ENCODE results near the gene PGAP2.

- TF ChIP-seq, protein P1, sequence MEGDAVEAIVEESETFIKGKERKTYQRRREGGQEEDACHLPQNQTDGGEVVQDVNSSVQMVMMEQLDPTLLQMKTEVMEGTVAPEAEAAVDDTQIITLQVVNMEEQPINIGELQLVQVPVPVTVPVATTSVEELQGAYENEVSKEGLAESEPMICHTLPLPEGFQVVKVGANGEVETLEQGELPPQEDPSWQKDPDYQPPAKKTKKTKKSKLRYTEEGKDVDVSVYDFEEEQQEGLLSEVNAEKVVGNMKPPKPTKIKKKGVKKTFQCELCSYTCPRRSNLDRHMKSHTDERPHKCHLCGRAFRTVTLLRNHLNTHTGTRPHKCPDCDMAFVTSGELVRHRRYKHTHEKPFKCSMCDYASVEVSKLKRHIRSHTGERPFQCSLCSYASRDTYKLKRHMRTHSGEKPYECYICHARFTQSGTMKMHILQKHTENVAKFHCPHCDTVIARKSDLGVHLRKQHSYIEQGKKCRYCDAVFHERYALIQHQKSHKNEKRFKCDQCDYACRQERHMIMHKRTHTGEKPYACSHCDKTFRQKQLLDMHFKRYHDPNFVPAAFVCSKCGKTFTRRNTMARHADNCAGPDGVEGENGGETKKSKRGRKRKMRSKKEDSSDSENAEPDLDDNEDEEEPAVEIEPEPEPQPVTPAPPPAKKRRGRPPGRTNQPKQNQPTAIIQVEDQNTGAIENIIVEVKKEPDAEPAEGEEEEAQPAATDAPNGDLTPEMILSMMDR (IDR thresholded peaks at IDR 0.05): no peak
- TF ChIP-seq POLR2A (IDR thresholded peaks at IDR 0.05): no peak
These were observed 57.2 kb downstream of the PGAP2 start for GRCh38 chr11:3865388-3866193.

Data from lower leg skin (tissue), 3 donors.